Peyer's patch (tissue), 4 donors: Measurements from ENCODE around the gene PTPN12.

Experiments used
- POLR2A ChIP-seq, 2 donors: fragments of 450-650 bp; IDR thresholded peaks; one replicate each; pipeline ENCODE4 v1.5.1; 2017; ENCODE audit warnings: antibody characterized with exemption in 2 of 2, mild to moderate bottlenecking in 2 of 2, moderate library complexity in 2 of 2
- TF ChIP-seq, protein P1 (sequence below), 6 experiments: fragments of 450-650 bp in 4 of 6; fragments of 200-600 bp in 2 of 6; sonication (generic) in 1 of 6; IDR thresholded peaks; one replicate each; pipeline ENCODE4 v1.5.1; 2017 to 2019; ENCODE audit warnings: antibody characterized with exemption in 6 of 6, mild to moderate bottlenecking in 3 of 6, moderate library complexity in 1 of 6

DNA sequence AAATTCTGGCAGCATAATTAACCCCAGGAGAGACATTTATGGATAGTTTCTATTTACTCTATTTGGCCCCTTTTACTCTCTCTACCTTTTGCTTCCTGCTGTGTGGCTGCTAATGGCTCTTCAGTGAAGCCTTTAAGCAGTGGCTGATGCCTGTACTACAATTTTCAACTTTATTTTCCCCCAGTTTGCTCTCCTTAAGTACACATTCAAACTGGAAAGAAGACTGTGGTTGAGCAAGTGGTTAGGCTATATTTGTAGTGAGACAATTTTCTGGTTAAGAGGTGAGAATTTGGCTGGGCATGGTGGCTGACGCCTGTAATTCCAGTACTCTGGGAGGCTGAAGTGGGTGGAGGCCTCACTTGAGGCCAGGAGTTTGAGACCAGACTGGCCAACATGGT, 150.7 kb downstream of the PTPN12 start:
- TF ChIP-seq, protein P1, sequence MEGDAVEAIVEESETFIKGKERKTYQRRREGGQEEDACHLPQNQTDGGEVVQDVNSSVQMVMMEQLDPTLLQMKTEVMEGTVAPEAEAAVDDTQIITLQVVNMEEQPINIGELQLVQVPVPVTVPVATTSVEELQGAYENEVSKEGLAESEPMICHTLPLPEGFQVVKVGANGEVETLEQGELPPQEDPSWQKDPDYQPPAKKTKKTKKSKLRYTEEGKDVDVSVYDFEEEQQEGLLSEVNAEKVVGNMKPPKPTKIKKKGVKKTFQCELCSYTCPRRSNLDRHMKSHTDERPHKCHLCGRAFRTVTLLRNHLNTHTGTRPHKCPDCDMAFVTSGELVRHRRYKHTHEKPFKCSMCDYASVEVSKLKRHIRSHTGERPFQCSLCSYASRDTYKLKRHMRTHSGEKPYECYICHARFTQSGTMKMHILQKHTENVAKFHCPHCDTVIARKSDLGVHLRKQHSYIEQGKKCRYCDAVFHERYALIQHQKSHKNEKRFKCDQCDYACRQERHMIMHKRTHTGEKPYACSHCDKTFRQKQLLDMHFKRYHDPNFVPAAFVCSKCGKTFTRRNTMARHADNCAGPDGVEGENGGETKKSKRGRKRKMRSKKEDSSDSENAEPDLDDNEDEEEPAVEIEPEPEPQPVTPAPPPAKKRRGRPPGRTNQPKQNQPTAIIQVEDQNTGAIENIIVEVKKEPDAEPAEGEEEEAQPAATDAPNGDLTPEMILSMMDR (IDR thresholded peaks at IDR 0.05), result no peak
- no peak for TF ChIP-seq POLR2A (IDR thresholded peaks at IDR 0.05)
